AG09309 (cell line): ENCODE data around the gene ABCF2.

Source experiments
- DNase-seq: peaks from one replicate; pipeline ENCODE4 v3.0.0-alpha.2; 2010; ENCODE audit warnings: low read depth
- H3K4me3 ChIP-seq: 2 replicates; pipeline ENCODE4 v1.5.1; 2011; ENCODE audit warnings: mild to moderate bottlenecking, low read depth, low read length, moderate library complexity; ENCODE audit not compliant: control insufficient read depth
- TF ChIP-seq, protein P1 (sequence below): IDR thresholded peaks from 2 replicates; pipeline ENCODE4 v1.5.1; 2011; ENCODE audit warnings: mild to moderate bottlenecking, low read depth, low read length, inconsistent platforms; ENCODE audit not compliant: insufficient read depth, control insufficient read depth; ENCODE audit errors: missing control alignments

ABCF2 gene

DNA sequence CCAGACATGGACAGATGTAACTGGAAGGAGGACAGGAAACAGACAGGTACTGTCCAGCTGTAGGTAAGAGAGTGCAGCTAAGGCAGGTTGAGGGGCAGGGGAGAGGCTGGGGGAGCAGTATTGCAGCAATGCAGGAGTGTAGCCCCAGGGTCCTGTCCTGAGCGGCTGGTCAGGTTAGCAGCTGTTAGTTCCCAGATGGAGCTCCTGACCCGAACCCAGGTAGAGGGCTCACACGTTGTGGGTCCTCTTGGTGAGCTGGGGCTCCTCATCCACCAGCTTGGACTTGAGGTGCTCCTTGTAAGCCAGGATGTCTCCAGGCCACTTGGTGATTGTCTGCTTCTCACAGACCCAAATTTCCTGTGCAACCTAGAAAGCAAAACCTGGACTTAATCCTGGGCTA, 13.2 kb downstream of the ABCF2 start:
- TF ChIP-seq, protein P1, sequence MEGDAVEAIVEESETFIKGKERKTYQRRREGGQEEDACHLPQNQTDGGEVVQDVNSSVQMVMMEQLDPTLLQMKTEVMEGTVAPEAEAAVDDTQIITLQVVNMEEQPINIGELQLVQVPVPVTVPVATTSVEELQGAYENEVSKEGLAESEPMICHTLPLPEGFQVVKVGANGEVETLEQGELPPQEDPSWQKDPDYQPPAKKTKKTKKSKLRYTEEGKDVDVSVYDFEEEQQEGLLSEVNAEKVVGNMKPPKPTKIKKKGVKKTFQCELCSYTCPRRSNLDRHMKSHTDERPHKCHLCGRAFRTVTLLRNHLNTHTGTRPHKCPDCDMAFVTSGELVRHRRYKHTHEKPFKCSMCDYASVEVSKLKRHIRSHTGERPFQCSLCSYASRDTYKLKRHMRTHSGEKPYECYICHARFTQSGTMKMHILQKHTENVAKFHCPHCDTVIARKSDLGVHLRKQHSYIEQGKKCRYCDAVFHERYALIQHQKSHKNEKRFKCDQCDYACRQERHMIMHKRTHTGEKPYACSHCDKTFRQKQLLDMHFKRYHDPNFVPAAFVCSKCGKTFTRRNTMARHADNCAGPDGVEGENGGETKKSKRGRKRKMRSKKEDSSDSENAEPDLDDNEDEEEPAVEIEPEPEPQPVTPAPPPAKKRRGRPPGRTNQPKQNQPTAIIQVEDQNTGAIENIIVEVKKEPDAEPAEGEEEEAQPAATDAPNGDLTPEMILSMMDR = no peak
- no peak for DNase-seq
- H3K4me3 ChIP-seq = no peak overlapping the region

DNA sequence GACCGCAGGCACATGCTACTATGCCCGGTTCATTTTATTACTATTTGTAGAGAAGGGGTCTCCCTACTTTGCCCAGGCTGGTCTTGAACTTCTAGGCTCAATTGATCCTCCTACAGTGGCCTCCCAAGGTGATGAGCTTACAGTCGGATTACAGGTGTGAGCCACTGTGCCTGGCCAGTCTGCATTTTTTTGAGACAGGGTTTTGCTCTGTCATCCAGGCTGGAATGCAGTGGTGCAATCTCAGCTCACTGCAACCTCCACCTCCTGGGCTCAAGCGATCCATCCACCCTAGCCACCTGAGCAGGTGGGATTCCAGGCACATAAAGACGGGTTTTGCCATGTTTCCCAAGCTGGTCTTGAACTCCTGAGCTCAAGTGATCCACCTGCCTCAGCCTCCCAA, 14.4 kb downstream of the ABCF2 start:
- DNase-seq = no peak
- H3K4me3 ChIP-seq = no peak overlapping the region
- TF ChIP-seq, protein P1 = no peak

DNA sequence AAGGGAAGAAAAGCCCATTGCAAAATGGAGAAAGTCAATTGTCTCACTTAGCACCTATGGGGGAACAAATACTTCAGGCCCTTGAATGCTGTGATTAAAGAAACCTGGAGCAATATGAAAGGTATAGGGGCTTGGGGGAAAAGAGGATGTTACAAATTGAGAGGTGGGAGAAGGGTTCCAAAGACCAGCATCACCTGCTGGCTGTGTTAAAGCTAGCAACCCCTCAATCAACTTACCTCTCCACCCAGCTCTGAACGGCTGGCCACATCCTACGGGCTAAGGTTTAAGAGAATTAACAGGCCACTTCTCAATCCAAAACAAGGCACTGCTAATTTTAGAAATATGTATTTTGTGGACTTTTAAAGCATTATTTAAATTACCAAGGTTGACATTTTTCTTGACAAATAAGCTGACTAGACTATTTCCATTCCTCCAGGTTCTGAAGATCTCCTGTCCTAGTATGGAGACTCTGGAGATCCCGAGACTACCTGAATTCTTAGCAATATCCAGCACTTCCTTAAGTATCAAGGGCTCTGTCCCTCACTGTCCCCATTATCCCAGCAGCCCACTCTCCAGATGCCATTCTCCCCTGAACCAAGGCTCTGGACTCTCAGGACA, 15.7 kb downstream of the ABCF2 start:
- TF ChIP-seq, protein P1 = no peak
- no peak for DNase-seq
- H3K4me3 ChIP-seq = no peak overlapping the region

- no peak for DNase-seq
- no peak within 1 kb of the TSS for H3K4me3 ChIP-seq
- TF ChIP-seq, protein P1 = no peak
These were observed 16.7 kb downstream of the ABCF2 start, which contains the start of gene H2BK1 for GRCh38 chr7:151210087-151210854. TSS of gene H2BK1 (minus strand) at chr7:151210488. CDS start at chr7:151210318, 170 bp downstream.

- no peak overlapping the region for H3K4me3 ChIP-seq
- no peak for DNase-seq
- TF ChIP-seq, protein P1 = no peak
These were observed 17.4 kb downstream of the ABCF2 start for GRCh38 chr7:151209588-151209987.

DNA sequence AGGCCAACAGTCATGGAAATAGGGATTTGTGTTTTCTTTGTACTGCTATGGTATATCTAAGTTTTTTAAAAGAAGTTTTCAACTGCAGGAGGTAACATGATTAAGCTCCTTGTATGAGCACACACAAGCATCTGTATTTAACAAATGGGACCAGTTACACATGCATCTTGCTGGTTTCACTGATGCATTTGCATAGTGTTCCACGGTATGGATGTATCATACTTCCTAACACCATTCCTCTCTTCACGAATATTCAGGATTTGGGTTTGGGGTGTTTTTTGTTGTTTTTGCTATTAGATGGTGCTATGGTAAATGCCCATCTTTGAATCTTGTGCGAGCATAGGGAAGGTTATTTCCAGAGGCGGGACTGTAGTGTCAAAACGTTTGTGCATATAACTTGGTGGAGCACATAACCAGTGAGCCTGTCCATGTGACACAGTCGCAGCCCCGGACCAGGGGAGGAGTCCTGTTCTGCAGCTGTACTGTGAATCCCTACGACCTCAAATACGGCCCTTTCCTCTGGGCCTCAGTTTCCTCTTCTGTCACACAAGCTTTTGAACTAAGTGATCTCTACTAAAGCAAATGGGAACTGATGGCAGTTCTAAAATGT, 18.6 kb downstream of the ABCF2 start:
- no peak overlapping the region for H3K4me3 ChIP-seq
- TF ChIP-seq, protein P1 = no peak
- DNase-seq = no peak
